HK-2 (cell line): ENCODE results near the gene ASIC4.

ENCODE experiments used
- DNase-seq: peaks from one replicate; pipeline ENCODE4 v3.0.0-alpha.2; 2018; ENCODE audit not compliant: unreplicated experiment

Gene ASIC4

GRCh38 chr2:219497495-219498279, 16.6 kb upstream of the ASIC4 start:
- peak; percentile 89 for DNase-seq

GRCh38 chr2:219498280-219499057, 15.8 kb upstream of the ASIC4 start, which contains the start of gene GMPPA:
TSS of gene GMPPA (plus strand) at chr2:219498891. CDS start at chr2:219499976, 1,085 bp downstream.
- peak; percentile 97 for DNase-seq

- no peak for DNase-seq
Measured at GRCh38 chr2:219499058-219499307, 15.3 kb upstream of the ASIC4 start.

GRCh38 chr2:219499555-219499954, 14.7 kb upstream of the ASIC4 start:
- DNase-seq = no peak

- no peak for DNase-seq
Measured at GRCh38 chr2:219500135-219500534, 14.1 kb upstream of the ASIC4 start.

GRCh38 chr2:219501849-219502248, 12.4 kb upstream of the ASIC4 start:
- no peak for DNase-seq

GRCh38 chr2:219502618-219503017, 11.7 kb upstream of the ASIC4 start:
- no peak for DNase-seq

- DNase-seq = no peak
Measured at GRCh38 chr2:219505585-219505984, 8.7 kb upstream of the ASIC4 start.

- no peak for DNase-seq
Measured at GRCh38 chr2:219506153-219506801, 8.0 kb upstream of the ASIC4 start.

GRCh38 chr2:219506802-219507526, 7.3 kb upstream of the ASIC4 start:
- no peak for DNase-seq

- no peak for DNase-seq
Measured at GRCh38 chr2:219507581-219508443, 6.5 kb upstream of the ASIC4 start.

- no peak for DNase-seq
Measured at GRCh38 chr2:219508444-219508734, 5.9 kb upstream of the ASIC4 start.

- DNase-seq = no peak
Measured at GRCh38 chr2:219508971-219509779, 5.1 kb upstream of the ASIC4 start.

- DNase-seq = peak; percentile 58
Measured at GRCh38 chr2:219509780-219510511, 4.3 kb upstream of the ASIC4 start.

GRCh38 chr2:219510512-219511135, 3.7 kb upstream of the ASIC4 start:
- DNase-seq = no peak

- no peak for DNase-seq
Measured at GRCh38 chr2:219511547-219512325, 2.5 kb upstream of the ASIC4 start.

- no peak for DNase-seq
Measured at GRCh38 chr2:219512524-219513216, 1.6 kb upstream of the ASIC4 start.

- DNase-seq = no peak
Measured at GRCh38 chr2:219513787-219514186, 495 bp upstream of the ASIC4 start.
